Type B pancreatic cell (in vitro differentiated cells): ENCODE results near the gene TNFAIP6. TPM values are rescaled to one million over a fixed set of nuclear protein-coding genes. Genes with fewer than 3 reads are reported as not detected.

Source experiments
- DNase-seq: peaks from one replicate; pipeline ENCODE4 v3.0.0; 2021; ENCODE audit warnings: mixed read lengths; ENCODE audit not compliant: unreplicated experiment; ENCODE audit errors: extremely low spot score
- H3K27ac Mint-ChIP-seq: 2 replicates; pipeline ENCODE4 v1.8.0; 2021; ENCODE audit warnings: mild to moderate bottlenecking, mixed read lengths
- H3K27me3 Mint-ChIP-seq: 2 replicates; pipeline ENCODE4 v1.8.0; 2021; ENCODE audit warnings: mixed read lengths
- H3K36me3 Mint-ChIP-seq: 2 replicates; pipeline ENCODE4 v1.8.0; 2021; ENCODE audit warnings: mixed read lengths
- H3K4me1 Mint-ChIP-seq: one replicate; pipeline ENCODE4 v1.8.0; 2021; ENCODE audit warnings: mixed read lengths; ENCODE audit not compliant: unreplicated experiment
- H3K4me3 Mint-ChIP-seq: 2 replicates; pipeline ENCODE4 v1.8.0; 2021; ENCODE audit warnings: mild to moderate bottlenecking, mixed read lengths
- H3K9me3 Mint-ChIP-seq: 2 replicates; pipeline ENCODE4 v1.8.0; 2021; ENCODE audit warnings: mixed read lengths
- total RNA-seq: library from RNA; stranded (reverse); gene quantifications from 2 replicates; pipeline ENCODE4 v1.2.1, GENCODE V29; 2021; ENCODE audit warnings: low replicate concordance
- TF ChIP-seq, protein P1 (sequence below): fragments of 200-600 bp; sonication (generic); conservative IDR thresholded peaks from 2 replicates; pipeline ENCODE4 v1.5.0; 2021; ENCODE audit warnings: antibody characterized with exemption, mild to moderate bottlenecking

TNFAIP6 gene
- total RNA-seq, 1 donor from 2014 or later, result 0.87 TPM

DNA sequence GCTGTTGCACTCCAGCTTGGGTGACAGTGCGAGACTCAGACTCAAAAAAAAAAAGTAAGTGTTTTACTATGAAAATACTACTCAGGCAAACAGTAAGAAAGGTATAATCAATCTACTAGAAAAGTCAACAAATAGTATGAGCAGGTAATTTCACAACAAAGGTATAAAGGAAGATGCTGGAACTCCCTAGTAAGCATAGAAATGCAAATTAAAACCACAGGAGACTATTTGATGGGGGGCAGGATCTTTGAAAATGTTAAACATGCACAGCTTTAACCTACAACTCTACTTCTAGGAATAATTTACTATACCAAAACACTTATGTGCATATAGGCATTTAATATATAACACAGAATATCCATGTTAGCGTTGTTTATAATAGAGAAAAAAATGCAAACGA lies 24.3 kb upstream of the TNFAIP6 start:
- Mint-ChIP-seq H3K4me1 (no peaks in the 10 kb centered on the region), H3K27ac (no peak overlapping the region), H3K9me3 (no peaks in the 10 kb centered on the region), H3K4me3 (no peak overlapping the region), H3K27me3 (peaks cover 8% of the 10 kb centered on the region), H3K36me3 (no peaks in the 10 kb centered on the region)
- TF ChIP-seq, protein P1, sequence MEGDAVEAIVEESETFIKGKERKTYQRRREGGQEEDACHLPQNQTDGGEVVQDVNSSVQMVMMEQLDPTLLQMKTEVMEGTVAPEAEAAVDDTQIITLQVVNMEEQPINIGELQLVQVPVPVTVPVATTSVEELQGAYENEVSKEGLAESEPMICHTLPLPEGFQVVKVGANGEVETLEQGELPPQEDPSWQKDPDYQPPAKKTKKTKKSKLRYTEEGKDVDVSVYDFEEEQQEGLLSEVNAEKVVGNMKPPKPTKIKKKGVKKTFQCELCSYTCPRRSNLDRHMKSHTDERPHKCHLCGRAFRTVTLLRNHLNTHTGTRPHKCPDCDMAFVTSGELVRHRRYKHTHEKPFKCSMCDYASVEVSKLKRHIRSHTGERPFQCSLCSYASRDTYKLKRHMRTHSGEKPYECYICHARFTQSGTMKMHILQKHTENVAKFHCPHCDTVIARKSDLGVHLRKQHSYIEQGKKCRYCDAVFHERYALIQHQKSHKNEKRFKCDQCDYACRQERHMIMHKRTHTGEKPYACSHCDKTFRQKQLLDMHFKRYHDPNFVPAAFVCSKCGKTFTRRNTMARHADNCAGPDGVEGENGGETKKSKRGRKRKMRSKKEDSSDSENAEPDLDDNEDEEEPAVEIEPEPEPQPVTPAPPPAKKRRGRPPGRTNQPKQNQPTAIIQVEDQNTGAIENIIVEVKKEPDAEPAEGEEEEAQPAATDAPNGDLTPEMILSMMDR, result no peak
- no peak for DNase-seq

DNA sequence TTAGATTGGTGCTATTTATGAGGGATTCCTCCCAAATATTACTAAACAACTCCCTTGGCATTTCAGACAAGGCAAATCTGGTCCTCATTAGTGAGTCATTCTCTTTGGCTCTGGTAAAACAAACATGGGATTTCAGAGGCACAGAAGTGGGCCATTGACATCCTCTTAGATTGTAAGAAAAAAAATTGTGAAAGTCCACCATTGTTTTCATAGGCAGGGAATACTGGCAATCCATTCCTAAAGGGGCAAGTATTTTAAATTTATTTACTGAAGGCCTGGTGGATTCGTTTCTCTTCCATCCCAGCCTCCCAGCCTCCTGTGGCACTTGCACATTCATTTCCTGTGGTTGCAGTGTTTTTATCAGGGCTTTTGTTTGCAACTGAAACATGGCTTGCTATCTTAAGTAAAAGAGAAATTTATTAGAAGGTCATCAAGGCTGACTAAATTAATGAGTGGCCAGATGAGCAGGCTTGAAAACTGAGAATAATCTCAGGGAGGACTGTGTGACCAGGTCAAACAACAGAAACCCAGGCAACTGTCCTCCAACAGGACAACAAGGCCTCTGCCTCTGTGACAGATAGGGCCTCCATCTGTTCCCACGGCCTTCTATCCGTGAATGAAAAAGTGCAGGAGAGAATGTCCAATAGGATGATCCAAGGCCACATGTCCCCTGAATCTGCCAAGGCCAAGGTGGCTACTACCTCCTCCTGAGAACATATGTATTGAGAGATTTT lies 23.1 kb upstream of the TNFAIP6 start:
- Mint-ChIP-seq H3K27me3 (peaks cover 8% of the 10 kb centered on the region), H3K27ac (no peak overlapping the region), H3K4me1 (peaks cover 8% of the 10 kb centered on the region), H3K36me3 (no peaks in the 10 kb centered on the region), H3K9me3 (no peaks in the 10 kb centered on the region), H3K4me3 (no peak overlapping the region)
- DNase-seq, result no peak
- TF ChIP-seq, protein P1, result no peak

DNA sequence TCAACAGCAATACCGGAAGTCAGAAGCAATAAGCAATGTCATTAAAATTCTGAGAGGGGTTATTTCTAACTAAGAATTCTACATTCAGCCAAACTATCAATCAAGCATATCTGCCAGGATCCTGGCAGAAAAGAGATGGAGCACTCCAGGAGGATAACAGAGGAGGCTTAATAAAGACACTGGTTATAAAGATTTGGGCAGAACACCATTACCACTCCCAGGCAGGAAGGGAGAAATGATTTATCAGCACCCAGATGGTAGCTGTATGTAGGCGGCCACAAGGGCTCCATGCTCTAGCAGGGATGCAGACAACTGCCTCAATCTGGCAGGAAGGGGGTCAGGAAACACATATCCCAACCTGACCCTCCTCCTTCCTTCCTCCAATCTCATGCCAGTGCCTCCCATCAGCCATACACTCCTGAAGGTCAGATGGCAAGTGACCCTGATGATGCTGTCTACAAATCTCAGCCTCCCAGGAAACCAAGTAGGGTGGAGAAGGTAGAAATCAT lies 20.5 kb upstream of the TNFAIP6 start:
- no peaks in the 10 kb centered on the region for H3K36me3 Mint-ChIP-seq
- no peak overlapping the region for H3K4me3 Mint-ChIP-seq
- DNase-seq, result no peak
- peaks cover 11% of the 10 kb centered on the region for H3K4me1 Mint-ChIP-seq
- H3K9me3 Mint-ChIP-seq, result peaks cover 11% of the 10 kb centered on the region
- H3K27me3 Mint-ChIP-seq, result peaks cover 8% of the 10 kb centered on the region
- H3K27ac Mint-ChIP-seq, result no peak overlapping the region
- TF ChIP-seq, protein P1, result no peak

DNA sequence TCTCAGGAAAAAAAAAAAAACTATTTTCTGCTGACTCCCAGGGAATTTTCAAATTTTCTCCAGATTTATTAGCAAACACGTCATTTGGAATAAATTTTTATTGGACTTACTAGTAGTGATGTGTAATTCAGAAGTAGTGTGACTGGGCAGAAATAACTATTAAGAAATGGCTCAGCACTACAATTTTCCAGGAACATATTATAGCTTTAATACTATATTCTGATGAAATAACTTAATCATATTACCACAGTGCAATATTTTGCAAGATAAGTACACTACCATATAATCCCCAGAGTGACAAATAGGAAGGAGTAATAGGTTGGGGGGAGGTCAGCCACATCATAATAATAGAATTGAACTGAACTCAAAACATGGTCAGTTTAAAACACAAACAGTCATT lies 19.7 kb upstream of the TNFAIP6 start:
- Mint-ChIP-seq H3K36me3 (no peaks in the 10 kb centered on the region), H3K4me1 (peaks cover 11% of the 10 kb centered on the region), H3K9me3 (peaks cover 11% of the 10 kb centered on the region), H3K27me3 (peaks cover 8% of the 10 kb centered on the region), H3K4me3 (no peak overlapping the region), H3K27ac (no peak overlapping the region)
- DNase-seq, result no peak
- TF ChIP-seq, protein P1, result no peak

DNA sequence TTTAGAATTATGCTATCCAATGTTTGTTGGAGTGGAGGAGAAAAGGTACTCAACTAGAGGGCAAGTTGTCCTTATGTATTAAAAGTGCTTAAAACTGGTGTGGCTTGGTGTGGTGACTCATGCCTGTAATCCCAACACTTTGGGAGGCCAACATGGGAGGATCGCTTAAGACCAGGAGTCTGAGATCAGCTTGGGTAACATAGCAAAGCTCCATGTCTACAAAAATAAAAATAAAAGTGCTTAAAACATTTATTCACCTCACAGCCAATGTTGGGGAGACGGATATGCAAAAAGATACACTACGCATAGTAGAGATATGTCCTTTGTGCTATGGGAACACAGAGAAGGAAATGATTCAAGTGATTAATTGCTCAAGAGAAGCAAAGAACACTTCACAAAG lies 19.3 kb upstream of the TNFAIP6 start:
- TF ChIP-seq, protein P1, result no peak

More for the DNA sequence above, 19.3 kb upstream of the TNFAIP6 start:
- Mint-ChIP-seq H3K27me3 (peaks cover 8% of the 10 kb centered on the region), H3K4me1 (peaks cover 11% of the 10 kb centered on the region), H3K4me3 (no peak overlapping the region), H3K9me3 (peaks cover 11% of the 10 kb centered on the region), H3K36me3 (no peaks in the 10 kb centered on the region), H3K27ac (no peak overlapping the region)
- DNase-seq, result no peak
